ENCODE measurements around the gene ATG2A. TPM values are rescaled to one million over a fixed set of nuclear protein-coding genes. Genes with fewer than 3 reads are reported as not detected.

ATG2A gene
- total and polyA plus RNA-seq, 2 of the 8 experiments (the other 6 are each of a cell fraction or from before 2014, with no cell fraction given), result 12.1 to 22.1 TPM

DNA sequence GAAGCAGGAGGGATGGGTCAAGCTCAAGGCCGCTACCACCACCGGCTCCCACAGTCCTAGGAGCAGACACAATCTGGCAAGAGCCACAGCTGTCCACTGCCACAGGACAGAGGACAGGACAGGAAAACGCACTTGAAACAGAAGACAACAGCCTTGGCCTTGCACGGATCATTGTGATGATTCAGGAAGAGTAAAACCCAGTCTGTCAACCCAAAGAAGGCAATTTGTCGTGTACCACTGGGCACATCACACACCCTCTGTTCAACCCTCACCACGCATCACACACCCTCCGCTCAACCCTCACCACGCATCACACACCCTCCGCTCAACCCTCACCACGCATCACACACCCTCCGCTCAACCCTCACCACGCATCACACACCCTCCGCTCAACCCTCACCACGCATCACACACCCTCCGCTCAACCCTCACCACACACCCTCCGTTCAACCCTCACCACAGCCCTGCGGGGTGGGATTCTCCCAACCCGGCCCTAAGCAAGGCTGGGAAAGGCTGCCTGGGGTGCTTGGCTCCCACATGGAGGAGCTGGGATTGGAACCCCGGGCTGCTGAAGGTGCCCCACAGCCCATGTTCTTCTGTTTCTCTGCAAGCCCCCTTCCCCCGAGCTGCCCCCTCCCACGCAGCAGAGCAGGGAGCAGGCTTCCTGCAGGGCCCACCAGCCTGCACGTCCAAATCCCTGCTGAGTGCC lies 61.3 kb downstream of the ATG2A start:
- Histone ChIP-seq H2BK120ac (replicated peaks; ENCODE audit: low read depth, low read length) (no peak overlapping the region), H3K36me3 (ENCODE audit: control insufficient read depth in 2 of 4, insufficient read depth in 4 of 4, low read length in 3 of 4) (peaks cover 0 to 5% (median 0%) of the 10 kb centered on the region in 4 experiments; a peak in 3 of 8 replicates), H4K20me1 (replicated peaks in 1 of 2; ENCODE audit: control insufficient read depth in 1 of 2, insufficient read depth in 2 of 2, low read length in 2 of 2) (peaks cover 0 to 5% of the 10 kb centered on the region in 2 experiments), H3K9ac (replicated peaks in 1 of 4; ENCODE audit: extremely low read depth in 1 of 4, low read depth in 3 of 4, low read length in 3 of 4) (no peak overlapping the region), H3K27ac (ENCODE audit: low read depth, low read length) (no peak overlapping the region), H3K27me3 (replicated peaks in 1 of 4; ENCODE audit: control insufficient read depth in 3 of 4, extremely low read depth in 1 of 4, insufficient read depth in 3 of 4, low read length in 3 of 4) (no peaks in the 10 kb centered on the region), H3K14ac (ENCODE audit: insufficient read length) (no peak overlapping the region), H3K23ac (ENCODE audit: insufficient read length) (no peak overlapping the region), H3K79me1 (ENCODE audit: low read depth, low read length) (no peaks in the 10 kb centered on the region; the same call in 1 of the 2 replicates), H2BK5ac (ENCODE audit: low read depth, low read length) (no peak overlapping the region; the same call in 1 of the 2 replicates), H3K4ac (replicated peaks; ENCODE audit: insufficient read length, low read depth, low read length) (no peak overlapping the region), H3K4me3 (ENCODE audit: extremely low read depth in 1 of 4, insufficient read depth in 2 of 4, low read depth in 3 of 4, low read length in 4 of 4) (no peak overlapping the region), H4K8ac (ENCODE audit: extremely low read depth, insufficient read depth, low read length) (no peak overlapping the region), H3K4me2 (ENCODE audit: insufficient read depth in 1 of 2, low read depth in 2 of 2, low read length in 2 of 2) (no peak overlapping the region), H2AFZ (ENCODE audit: low read length) (no peak overlapping the region), H3K9me3 (ENCODE audit: insufficient read depth in 2 of 2, low read depth in 1 of 2, low read length in 1 of 2) (no peaks in the 10 kb centered on the region), H3K23me2 (ENCODE audit: low read depth, low read length) (no peaks in the 10 kb centered on the region), H2BK20ac (ENCODE audit: low read length) (no peak overlapping the region), H3K18ac (ENCODE audit: extremely low read depth, low read length) (no peak overlapping the region), H3K56ac (replicated peaks; ENCODE audit: insufficient read length, low read depth, low read length) (no peak overlapping the region), H2BK15ac (ENCODE audit: low read length) (no peak overlapping the region), H3K4me1 (replicated peaks in 1 of 4; ENCODE audit: control insufficient read depth in 3 of 4, insufficient read depth in 4 of 4, low read length in 3 of 4) (peaks cover 0 to 12% (median 5%) of the 10 kb centered on the region in 4 experiments; a peak in 5 of 7 replicates), H4K91ac (replicated peaks; ENCODE audit: insufficient read length, low read length) (no peak overlapping the region), H4K5ac (ENCODE audit: insufficient read length, low read depth, low read length) (no peak overlapping the region), H2BK12ac (ENCODE audit: low read depth, low read length) (no peak overlapping the region), H2AK5ac (ENCODE audit: low read depth, low read length) (no peak overlapping the region), H3K79me2 (ENCODE audit: control insufficient read depth in 1 of 2, insufficient read depth in 2 of 2, low read length in 2 of 2) (no peaks in the 10 kb centered on the region)
- ChIA-PET POLR2A (ENCODE audit: partially characterized antibody) (interaction anchor here (0.6 to 25.7 kb wide), 4 partner anchors 29 to 256 kb away, joined by 3 to 408 read pairs (median 4); partner anchors contain the start of genes EHD1 and TM7SF2), CTCF (ENCODE audit: partially characterized antibody) (interaction anchor here (12.3 to 32.3 kb wide), 3 partner anchors 5 to 32 kb away, joined by 321 to 1058 read pairs (median 321); partner anchors contain the start of gene EHD1)
- DNase-seq (ENCODE audit: low read depth in 1 of 2, low spot score in 2 of 2) (no peak), FAIRE-seq (no peak)
- WGBS, 2 experiments (ENCODE audit: extremely low coverage in 1 of 2, insufficient coverage in 1 of 2, insufficient read length in 1 of 2, insufficient replicate concordance in 2 of 2, low coverage in 1 of 2, low lambda C conversion rate in 2 of 2, missing lambda C conversion rate in 1 of 2), result 91% methylated on average over 15 of the region's 22 CpGs; no CpG with 5 or more reads in 1 of the 2 experiments
- TF ChIP-seq RFX5 (IDR thresholded peaks at IDR 0.05; ENCODE audit: borderline replicate concordance, low read depth, low read length), result no peak
- no peak for TF ChIP-seq BRCA1 (IDR thresholded peaks at IDR 0.05; ENCODE audit: low read depth, low read length)
- TF ChIP-seq EP300 (IDR thresholded peaks at IDR 0.05; ENCODE audit: borderline replicate concordance in 1 of 2, low read depth in 2 of 2, low read length in 2 of 2), result no peak
- TF ChIP-seq CHD2 (IDR thresholded peaks at IDR 0.05; ENCODE audit: low read length), result no peak
- no peak for TF ChIP-seq ZNF274 (IDR thresholded peaks at IDR 0.05; ENCODE audit: borderline replicate concordance, extremely low read depth, low read length)
- no peak for TF ChIP-seq KDM4A (IDR thresholded peaks at IDR 0.05; ENCODE audit: low read depth, low read length, severe bottlenecking)
- no peak for TF ChIP-seq TAF7 (optimal IDR thresholded peaks at IDR 0.05; ENCODE audit: borderline replicate concordance, low read depth, low read length)
- TF ChIP-seq SUZ12 (IDR thresholded peaks at IDR 0.05; ENCODE audit: low read length), result no peak
